SK-N-SH treated with all-trans-retinoic acid at 6 μM for 48 hours (cell line): ENCODE results near the gene CYP4F11.
"Not testable (repeated sequence)": the region's sequence is repeated elsewhere in the genome, so short reads cannot be mapped to it uniquely, and the experiment has no call there.

Experiments
- CREB5 ChIP-seq: fragments of 250-450 bp; sonication (Bioruptor Pico); IDR thresholded peaks from 2 replicates; pipeline ENCODE4 v1.5.1; 2020; ENCODE audit warnings: low read depth, mild to moderate bottlenecking, moderate library complexity
- PATZ1 ChIP-seq: fragments of 250-450 bp; sonication (Bioruptor Pico); IDR thresholded peaks from 2 replicates; pipeline ENCODE4 v1.8.0; 2020; ENCODE audit warnings: mild to moderate bottlenecking, moderate library complexity, borderline replicate concordance
- POU6F1 ChIP-seq: fragments of 250-450 bp; sonication (Bioruptor Pico); IDR thresholded peaks from 2 replicates; pipeline ENCODE4 v1.8.0; 2021; ENCODE audit warnings: low read depth, mild to moderate bottlenecking, moderate library complexity, borderline replicate concordance
- PPARA ChIP-seq: fragments of 250-450 bp; sonication (Bioruptor Pico); IDR thresholded peaks from 2 replicates; pipeline ENCODE4 v1.5.0; 2020; ENCODE audit warnings: mild to moderate bottlenecking, borderline replicate concordance
- RARB ChIP-seq: fragments of 250-450 bp; sonication (Bioruptor Pico); IDR thresholded peaks from 2 replicates; pipeline ENCODE4 v1.8.0; 2021; ENCODE audit warnings: mild to moderate bottlenecking, moderate library complexity
- TOX ChIP-seq: fragments of 250-450 bp; sonication (Bioruptor Pico); IDR thresholded peaks from 2 replicates; pipeline ENCODE4 v1.8.0; 2021; ENCODE audit warnings: mild to moderate bottlenecking, moderate library complexity, borderline replicate concordance
- TSHZ2 ChIP-seq: fragments of 250-450 bp; sonication (Bioruptor Pico); IDR thresholded peaks from 2 replicates; pipeline ENCODE4 v1.5.0; 2020; ENCODE audit warnings: mild to moderate bottlenecking, moderate library complexity

DNA sequence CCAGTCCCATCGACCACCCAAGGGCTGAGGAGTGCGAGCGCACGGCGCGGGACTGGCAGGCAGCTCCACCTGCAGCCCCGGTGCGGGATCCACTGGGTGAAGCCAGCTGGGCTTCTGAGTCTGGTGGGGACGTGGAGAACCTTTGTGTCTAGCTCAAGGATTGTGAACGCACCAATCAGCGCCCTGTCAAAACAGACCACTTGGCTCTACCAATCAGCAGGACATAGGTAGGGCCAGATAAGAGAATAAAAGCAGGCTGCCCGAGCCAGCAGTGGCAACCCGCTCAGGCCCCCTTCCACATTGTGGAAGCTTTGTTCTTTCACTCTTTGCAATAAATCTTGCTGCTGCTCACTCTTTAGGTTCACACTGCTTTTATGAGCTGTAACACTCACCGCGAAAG lies 34.3 kb downstream of the CYP4F11 start:
- TF ChIP-seq POU6F1; RARB; TOX; PPARA; PATZ1 (CRISPR knock-in tag); CREB5 (CRISPR knock-in tag); TSHZ2 (CRISPR knock-in tag): not testable (repeated sequence)
